Stimulated activated CD8-positive, alpha-beta memory T cell treated with anti-CD3 and anti-CD28 coated beads, Interleukin-15, amount 100 ng/mL, for 24 hours (primary cell): ENCODE results near the gene SYNDIG1.

ENCODE experiments used
- DNase-seq: peaks from one replicate; pipeline ENCODE4 v3.0.0-alpha.2; 2020; ENCODE audit warnings: low read depth

SYNDIG1 gene

GRCh38 chr20:24448170-24448569 lies 21.3 kb upstream of the SYNDIG1 start:
- DNase-seq, result no peak

DNA sequence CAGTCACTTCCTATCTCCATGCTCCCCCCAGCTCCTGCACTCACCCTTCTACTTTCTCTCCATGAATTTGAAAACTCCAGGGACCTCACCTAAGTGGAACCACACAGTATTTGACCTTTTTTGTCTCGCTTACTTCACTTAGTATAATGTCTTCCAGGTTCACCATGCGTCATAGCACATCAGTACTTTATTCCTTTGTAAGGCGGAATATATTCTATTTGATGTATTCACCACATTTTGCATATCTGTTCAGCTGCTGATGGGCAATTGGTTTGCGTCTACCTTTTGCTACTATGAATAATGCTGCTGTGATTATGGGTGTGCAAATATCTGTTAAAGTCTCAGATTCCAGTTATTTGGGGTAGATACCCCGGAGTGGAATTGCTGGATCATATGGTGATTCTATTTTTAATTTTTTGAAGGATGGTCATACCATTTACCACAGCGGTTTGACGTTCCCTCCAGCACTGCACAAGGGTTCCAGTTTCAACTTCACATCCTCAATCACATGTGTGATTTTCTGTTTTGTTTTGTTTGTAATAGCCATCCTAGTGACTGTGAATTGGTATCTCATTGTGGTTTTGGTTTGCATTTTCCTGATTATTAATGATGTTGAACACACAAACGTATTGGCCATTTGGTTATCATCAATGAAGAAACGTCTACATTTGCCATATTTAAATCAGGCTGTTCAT lies 20.3 kb upstream of the SYNDIG1 start:
- no peak for DNase-seq

DNA sequence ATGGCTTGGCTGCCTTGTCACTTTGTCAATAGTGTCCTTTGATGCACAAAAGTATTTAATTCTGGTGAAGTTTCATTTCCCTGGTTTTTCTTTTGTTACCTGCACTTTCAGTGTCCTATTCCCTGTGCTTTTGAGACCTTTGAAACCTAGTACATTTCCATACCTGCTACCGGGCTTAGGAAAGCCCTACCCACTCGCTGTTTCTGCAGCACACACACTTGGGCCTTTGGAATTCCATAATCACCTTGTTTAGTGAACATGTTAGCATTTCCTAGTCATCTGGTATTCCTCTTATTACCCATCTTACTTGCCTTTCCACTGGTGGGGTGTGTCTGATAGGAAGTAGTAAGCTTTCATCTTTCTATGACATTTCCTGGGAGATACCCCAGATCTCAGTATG lies 19.3 kb upstream of the SYNDIG1 start:
- DNase-seq, result no peak

- no peak for DNase-seq
Observed at GRCh38 chr20:24450624-24451376, 18.6 kb upstream of the SYNDIG1 start.

GRCh38 chr20:24451428-24451827 lies 18.0 kb upstream of the SYNDIG1 start:
- DNase-seq, result no peak

DNA sequence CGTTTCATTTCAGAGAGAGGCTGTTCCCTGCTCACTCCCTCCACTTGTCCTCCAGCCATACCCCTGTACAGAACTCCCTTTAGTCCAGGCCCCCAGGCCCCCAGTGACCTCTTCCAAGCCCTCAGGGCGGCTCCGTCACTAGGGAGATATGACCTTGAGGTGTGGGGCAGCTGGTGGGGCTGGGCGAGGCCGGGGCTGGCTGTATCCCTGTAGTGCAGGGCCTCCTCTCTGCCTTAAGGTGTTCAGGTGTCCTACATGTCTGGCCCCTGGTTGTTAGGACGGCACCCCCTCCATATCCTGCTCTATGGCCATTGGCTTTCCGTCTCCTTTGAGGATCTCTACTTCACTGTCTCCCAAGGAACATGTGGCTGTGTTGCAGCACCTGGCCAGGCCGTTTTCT lies 17.4 kb upstream of the SYNDIG1 start:
- no peak for DNase-seq

GRCh38 chr20:24452498-24453127 lies 16.8 kb upstream of the SYNDIG1 start:
- no peak for DNase-seq

GRCh38 chr20:24453869-24454268 lies 15.6 kb upstream of the SYNDIG1 start:
- no peak for DNase-seq

GRCh38 chr20:24455081-24455480 lies 14.3 kb upstream of the SYNDIG1 start:
- DNase-seq, result no peak

GRCh38 chr20:24456398-24456781 lies 13.0 kb upstream of the SYNDIG1 start:
- no peak for DNase-seq

DNA sequence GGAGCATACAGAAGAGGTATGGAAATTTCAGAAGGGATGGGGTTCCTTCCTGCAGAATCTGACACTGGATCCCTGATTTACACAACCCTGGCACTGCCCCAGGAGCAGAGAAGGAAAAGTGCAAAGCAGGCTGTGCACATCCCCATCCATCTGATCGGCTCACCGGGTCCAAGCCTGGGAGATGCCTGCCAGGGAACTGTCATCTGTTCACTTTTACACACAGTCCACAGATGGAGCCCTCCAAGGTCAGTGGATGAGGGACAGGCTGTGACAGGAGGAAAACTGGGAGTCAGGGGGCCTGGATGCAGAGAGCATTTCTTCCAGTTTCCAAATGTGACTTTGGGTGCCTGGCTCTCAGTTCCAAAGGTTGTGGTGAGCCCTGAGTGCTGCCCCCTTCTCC lies 11.0 kb upstream of the SYNDIG1 start:
- no peak for DNase-seq

DNA sequence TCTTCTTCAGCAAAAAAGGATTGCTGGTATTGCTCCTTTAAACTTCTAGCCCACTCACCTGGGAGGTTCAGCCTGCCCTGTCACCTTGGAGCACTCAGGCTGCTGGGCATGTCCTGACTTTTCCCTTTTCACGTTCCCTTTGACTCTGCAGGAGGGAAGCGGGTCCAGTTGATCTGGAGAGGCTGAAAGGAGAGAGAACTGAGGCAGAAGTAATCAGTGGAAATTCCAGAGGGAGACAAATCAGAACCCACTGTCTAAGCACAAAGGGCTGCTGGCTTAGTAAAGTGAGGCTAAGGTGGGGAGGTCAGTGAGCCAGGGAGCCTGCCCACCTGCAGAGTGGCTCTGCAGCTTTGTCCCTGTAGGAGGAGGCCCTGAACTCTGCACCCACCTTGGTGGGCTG lies 9.7 kb upstream of the SYNDIG1 start:
- DNase-seq, result no peak

DNA sequence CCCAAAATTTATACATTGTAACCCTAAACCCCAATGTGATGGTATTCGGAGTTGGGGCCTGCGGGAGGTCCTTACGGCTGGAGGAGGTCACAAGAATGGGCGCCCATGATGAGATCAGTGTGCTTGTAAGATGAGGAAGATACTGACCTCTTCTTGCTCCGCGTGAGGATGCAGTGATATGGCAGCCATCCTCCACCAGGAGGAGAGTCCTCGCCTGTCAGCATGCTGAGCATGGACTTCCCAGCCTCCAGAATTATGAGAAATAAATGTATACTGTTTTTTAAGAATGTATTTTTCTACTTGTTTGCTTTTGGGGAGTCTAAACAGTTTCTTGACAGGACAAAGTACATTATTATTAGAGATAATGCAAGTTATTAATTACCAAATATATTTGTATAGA lies 8.7 kb upstream of the SYNDIG1 start:
- no peak for DNase-seq

DNA sequence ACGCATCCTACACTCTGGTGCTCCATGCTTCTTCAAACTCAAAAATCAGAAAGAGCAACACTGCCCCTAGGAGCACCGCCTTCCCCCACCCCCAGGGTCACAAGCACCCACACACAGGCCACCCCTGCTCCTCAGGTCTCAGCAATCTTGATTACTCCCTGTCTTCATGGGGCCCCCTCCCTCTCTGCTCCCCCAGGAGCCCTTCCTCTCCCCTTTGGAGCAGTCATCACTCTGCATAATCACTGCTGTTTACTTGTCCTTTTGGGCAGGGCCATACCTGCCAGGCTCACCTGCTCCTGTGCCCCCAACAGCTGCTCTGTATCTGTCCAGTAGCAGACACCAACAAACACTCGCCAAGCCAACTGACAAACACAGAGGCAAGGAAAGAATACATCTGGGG lies 7.6 kb upstream of the SYNDIG1 start:
- DNase-seq, result no peak

GRCh38 chr20:24462460-24463010 lies 6.9 kb upstream of the SYNDIG1 start:
- no peak for DNase-seq

GRCh38 chr20:24465159-24465558 lies 4.3 kb upstream of the SYNDIG1 start:
- no peak for DNase-seq

DNA sequence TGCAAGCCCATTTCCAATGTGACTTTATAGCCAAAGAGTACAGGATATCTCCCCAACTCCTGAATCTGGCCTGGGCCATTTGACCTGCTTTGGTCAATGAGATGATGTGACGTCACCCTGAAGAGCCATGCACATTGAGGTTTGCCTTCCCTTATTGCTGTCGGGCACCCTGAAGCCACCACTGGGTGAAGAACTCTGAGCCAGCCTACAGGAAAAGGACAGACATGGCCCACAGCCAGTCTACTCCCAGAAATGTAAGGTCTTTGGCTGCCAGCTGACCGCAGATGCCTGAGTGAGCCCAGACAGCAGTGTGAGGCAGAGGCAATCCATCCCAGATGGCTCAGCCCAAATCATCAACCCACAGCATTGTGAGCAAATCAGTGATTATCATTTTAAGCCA lies 3.7 kb upstream of the SYNDIG1 start:
- no peak for DNase-seq

- no peak for DNase-seq
Observed at GRCh38 chr20:24468401-24469115, 871 bp upstream of the SYNDIG1 start.

DNA sequence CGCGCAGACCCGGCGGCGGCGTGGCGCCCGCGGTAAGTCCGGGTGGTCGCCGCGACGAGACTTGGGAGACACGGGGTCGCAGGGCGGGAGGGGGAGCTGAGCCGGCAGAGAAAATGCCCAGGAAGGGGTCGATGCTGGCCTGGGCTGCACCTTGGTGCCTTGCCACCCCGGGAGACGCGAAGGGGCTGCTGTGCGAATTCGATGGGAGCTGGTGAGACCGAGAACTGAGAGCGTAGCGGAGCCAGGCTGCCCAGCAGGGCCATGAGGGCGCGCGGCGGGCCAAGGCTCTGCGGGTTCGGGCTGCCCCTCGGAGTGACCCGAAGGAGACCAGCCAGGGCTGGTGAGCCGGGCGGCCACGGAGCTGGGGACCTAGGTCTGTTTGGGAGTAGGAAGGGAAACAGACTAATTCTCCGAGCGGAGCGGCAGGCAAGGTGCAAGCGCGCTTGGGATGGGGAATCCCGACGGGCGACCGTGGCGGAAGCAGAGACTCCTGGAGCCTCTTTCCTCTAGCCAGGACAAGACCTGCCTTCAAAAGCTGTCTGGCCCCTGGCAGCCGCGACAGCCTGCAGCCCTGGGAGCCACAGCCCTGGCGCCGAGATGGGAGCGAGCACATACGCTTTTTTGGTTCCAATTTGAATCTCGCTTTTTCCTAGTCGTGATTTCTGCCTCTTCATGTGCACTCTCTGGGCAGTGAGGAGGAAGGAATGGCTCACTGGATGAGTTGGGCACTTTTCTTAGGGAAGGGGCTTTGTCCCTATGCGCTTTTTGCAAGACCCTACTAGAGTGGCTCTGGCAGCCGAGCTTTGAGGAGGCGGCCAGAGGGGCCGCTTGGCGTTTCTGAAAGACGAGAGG lies 691 bp downstream of the SYNDIG1 start:
- DNase-seq, result no peak

DNA sequence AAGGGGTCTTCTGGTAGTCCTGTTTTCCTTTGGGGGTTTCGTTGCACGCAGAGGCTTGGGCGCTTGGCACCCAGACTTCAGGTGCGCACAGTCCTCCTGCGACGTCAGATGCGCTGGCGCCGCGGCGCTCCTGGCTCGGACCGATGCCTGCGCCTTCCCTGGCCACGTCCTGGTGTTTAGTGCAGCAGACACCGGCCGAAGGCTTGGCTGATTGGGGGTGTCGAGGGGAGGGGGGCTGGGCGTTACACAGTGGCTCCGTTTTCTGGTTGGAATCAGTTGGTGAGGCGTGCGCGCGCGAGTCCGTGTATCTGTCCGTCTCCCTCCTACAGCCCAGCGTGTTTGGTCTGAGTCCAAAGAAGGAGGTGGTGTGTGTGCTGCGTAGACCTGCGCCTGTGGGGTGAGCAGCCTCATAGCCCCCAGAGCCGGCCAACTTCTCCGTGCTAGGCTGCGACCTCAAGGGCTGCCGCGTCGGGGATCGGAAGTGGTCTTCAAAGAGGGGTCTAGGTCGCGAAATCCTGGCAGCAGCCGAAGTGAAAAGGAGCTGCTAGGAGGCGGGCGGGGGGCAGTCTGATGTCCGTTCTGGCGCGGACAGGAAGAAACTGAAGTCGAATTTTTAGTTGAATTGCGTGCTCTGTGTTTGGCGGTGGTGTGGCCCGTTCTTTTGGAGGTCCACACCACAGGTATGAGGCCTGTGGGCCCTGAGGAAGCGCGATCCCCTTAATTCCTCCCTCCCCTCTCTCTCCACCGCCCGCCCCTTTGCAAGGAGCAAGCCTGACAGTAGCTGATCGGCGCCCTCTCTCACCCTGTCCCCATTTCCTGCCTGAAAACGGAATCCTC lies 1.5 kb downstream of the SYNDIG1 start:
- no peak for DNase-seq

GRCh38 chr20:24472426-24472825 lies 3.0 kb downstream of the SYNDIG1 start:
- DNase-seq, result no peak
